Cardiac fibroblast (primary cell): ENCODE measurements around the gene AGO1.

Source experiments
- DNase-seq, 2 donors: peaks; one replicate each; pipeline versions ENCODE4 v3.0.0 to v3.0.0-alpha.2; 2010; ENCODE audit warnings: low read depth in 2 of 2
- H3K4me3 ChIP-seq, 2 donors: replicated peaks in 1 of 2; 1 replicate in 1 of 2; 2 replicates in 1 of 2; pipeline ENCODE4 v1.5.1; 2011; ENCODE audit warnings: low read depth in 2 of 2, low read length in 2 of 2, mild to moderate bottlenecking in 2 of 2, moderate library complexity in 1 of 2
- CTCF ChIP-seq: IDR thresholded peaks from one replicate; pipeline ENCODE4 v1.5.1; 2011; ENCODE audit warnings: low read depth, mild to moderate bottlenecking, low read length, inconsistent platforms

AGO1 gene

GRCh38 chr1:35876988-35877387 lies 6.0 kb upstream of the AGO1 start:
- no peak for TF ChIP-seq CTCF
- DNase-seq, result peak; percentile 28 to 37
- H3K4me3 ChIP-seq, result no peak overlapping the region

GRCh38 chr1:35881850-35882273 lies 1.1 kb upstream of the AGO1 start:
- no peak overlapping the region for H3K4me3 ChIP-seq
- peak in 1 of 2 donors; percentile 15 for DNase-seq
- no peak for TF ChIP-seq CTCF

GRCh38 chr1:35882586-35882944 lies 444 bp upstream of the AGO1 start:
- DNase-seq, result no peak
- H3K4me3 ChIP-seq, result peak overlapping the region; percentile 13 to 30
- TF ChIP-seq CTCF, result no peak

GRCh38 chr1:35883635-35884101 lies 659 bp downstream of the AGO1 start:
- peak overlapping the region; percentile 97 to 100 for H3K4me3 ChIP-seq
- peak; percentile 11 to 50 for DNase-seq
- no peak for TF ChIP-seq CTCF

GRCh38 chr1:35884934-35885333 lies 1.9 kb downstream of the AGO1 start:
- no peak for DNase-seq
- H3K4me3 ChIP-seq, result no peak overlapping the region
- TF ChIP-seq CTCF, result no peak

GRCh38 chr1:35885961-35886558 lies 3.1 kb downstream of the AGO1 start:
- peak in 1 of 2 donors; percentile 7 for DNase-seq
- no peak overlapping the region for H3K4me3 ChIP-seq
- TF ChIP-seq CTCF, result no peak
